ENCODE measurements around the gene NPIPA5. TPM values are rescaled to one million over a fixed set of nuclear protein-coding genes. Genes with fewer than 3 reads are reported as not detected.
"Not testable (repeated sequence)": the region's sequence is repeated elsewhere in the genome, so short reads cannot be mapped to it uniquely, and the experiment has no call there.

The NPIPA5 gene
- total RNA-seq, 1 donor from 2014 or later = 1.1 TPM

- DNase-seq (ENCODE audit: low read depth); H3K4me3 ChIP-seq (ENCODE audit: low read depth, low read length): not testable (repeated sequence)
Measured at GRCh38 chr16:15337974-15338605, 40.0 kb downstream of the NPIPA5 start.

- not testable (repeated sequence) for DNase-seq (ENCODE audit: low read depth); H3K4me3 ChIP-seq (ENCODE audit: low read depth, low read length)
Measured at GRCh38 chr16:15335609-15336008, 42.5 kb downstream of the NPIPA5 start.

- DNase-seq (ENCODE audit: low read depth); H3K4me3 ChIP-seq (ENCODE audit: low read depth, low read length): not testable (repeated sequence)
Measured at GRCh38 chr16:15333969-15334368, 44.1 kb downstream of the NPIPA5 start.

GRCh38 chr16:15330978-15331377 lies 47.1 kb downstream of the NPIPA5 start:
- not testable (repeated sequence) for DNase-seq (ENCODE audit: low read depth); H3K4me3 ChIP-seq (ENCODE audit: low read depth, low read length)

GRCh38 chr16:15324954-15325353 lies 53.1 kb downstream of the NPIPA5 start:
- not testable (repeated sequence) for DNase-seq (ENCODE audit: low read depth); H3K4me3 ChIP-seq (ENCODE audit: low read depth, low read length)

GRCh38 chr16:15323373-15323772 lies 54.7 kb downstream of the NPIPA5 start:
- not testable (repeated sequence) for DNase-seq (ENCODE audit: low read depth); H3K4me3 ChIP-seq (ENCODE audit: low read depth, low read length)

GRCh38 chr16:15321221-15321620 lies 56.9 kb downstream of the NPIPA5 start:
- not testable (repeated sequence) for H3K4me3 ChIP-seq (ENCODE audit: low read depth, low read length); DNase-seq (ENCODE audit: low read depth)

GRCh38 chr16:15314562-15314961 lies 63.5 kb downstream of the NPIPA5 start:
- not testable (repeated sequence) for H3K4me3 ChIP-seq (ENCODE audit: low read depth, low read length); DNase-seq (ENCODE audit: low read depth)

Other genes starting within 250 kb of the NPIPA5 start
- 2.2 and 5.9 TPM in 2 replicates for gene MPV17L, start 17.5 kb upstream of the NPIPA5 start, total RNA-seq
- gene BMERB1, start 56.3 kb upstream of the NPIPA5 start, total RNA-seq = 9.7 and 15.8 TPM in 2 replicates